Omental fat pad (tissue), 4 donors: ENCODE data around the gene RPL13A. TPM values are rescaled to one million over a fixed set of nuclear protein-coding genes. Genes with fewer than 3 reads are reported as not detected.

Experiments
- ATAC-seq: fragments of 150-250 bp; one replicate; pipeline ENCODE4 v1.9.1; 2016; ENCODE audit warnings: mild to moderate bottlenecking, moderate library complexity; ENCODE audit not compliant: low FRiP score
- DNase-seq: peaks from one replicate; pipeline ENCODE4 v3.0.0-alpha.2; 2019; ENCODE audit warnings: low spot score
- total RNA-seq, 4 donors: library from RNA; depleted of rRNA; stranded (reverse); fragments of >200 nt; gene quantifications; one replicate each; pipeline ENCODE4 v1.1.0, GENCODE V29; 2016
- TF ChIP-seq, protein P1 (sequence below), 3 donors: fragments of 450-650 bp; IDR thresholded peaks; one replicate each; pipeline ENCODE4 v1.5.1; 2016 to 2017; ENCODE audit warnings: antibody characterized with exemption in 3 of 3, mild to moderate bottlenecking in 3 of 3, moderate library complexity in 2 of 3

Gene RPL13A
- total RNA-seq, 4 donors from 2014 or later, result 2,551 to 3,862 (median 3,160) TPM

DNA sequence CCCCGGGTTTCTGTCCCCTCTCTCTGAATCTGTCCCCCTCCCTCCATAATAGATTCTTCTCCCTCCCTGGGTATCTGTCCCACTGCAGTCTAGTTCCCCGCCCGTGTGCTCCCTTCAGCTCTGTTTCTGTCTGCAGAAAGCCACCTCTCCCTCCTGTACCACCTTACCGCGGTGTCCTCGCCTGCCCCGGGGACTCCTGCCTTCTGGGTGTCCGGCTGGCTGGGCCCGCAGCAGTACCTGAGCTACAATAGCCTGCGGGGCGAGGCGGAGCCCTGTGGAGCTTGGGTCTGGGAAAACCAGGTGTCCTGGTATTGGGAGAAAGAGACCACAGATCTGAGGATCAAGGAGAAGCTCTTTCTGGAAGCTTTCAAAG, 26.3 kb downstream of the RPL13A start:
- ATAC-seq, result no peak
- no peak for DNase-seq
- TF ChIP-seq, protein P1, sequence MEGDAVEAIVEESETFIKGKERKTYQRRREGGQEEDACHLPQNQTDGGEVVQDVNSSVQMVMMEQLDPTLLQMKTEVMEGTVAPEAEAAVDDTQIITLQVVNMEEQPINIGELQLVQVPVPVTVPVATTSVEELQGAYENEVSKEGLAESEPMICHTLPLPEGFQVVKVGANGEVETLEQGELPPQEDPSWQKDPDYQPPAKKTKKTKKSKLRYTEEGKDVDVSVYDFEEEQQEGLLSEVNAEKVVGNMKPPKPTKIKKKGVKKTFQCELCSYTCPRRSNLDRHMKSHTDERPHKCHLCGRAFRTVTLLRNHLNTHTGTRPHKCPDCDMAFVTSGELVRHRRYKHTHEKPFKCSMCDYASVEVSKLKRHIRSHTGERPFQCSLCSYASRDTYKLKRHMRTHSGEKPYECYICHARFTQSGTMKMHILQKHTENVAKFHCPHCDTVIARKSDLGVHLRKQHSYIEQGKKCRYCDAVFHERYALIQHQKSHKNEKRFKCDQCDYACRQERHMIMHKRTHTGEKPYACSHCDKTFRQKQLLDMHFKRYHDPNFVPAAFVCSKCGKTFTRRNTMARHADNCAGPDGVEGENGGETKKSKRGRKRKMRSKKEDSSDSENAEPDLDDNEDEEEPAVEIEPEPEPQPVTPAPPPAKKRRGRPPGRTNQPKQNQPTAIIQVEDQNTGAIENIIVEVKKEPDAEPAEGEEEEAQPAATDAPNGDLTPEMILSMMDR (IDR thresholded peaks at IDR 0.05), result no peak

- no peak for ATAC-seq
Measured at GRCh38 chr19:49514151-49514550, 26.7 kb downstream of the RPL13A start.

DNA sequence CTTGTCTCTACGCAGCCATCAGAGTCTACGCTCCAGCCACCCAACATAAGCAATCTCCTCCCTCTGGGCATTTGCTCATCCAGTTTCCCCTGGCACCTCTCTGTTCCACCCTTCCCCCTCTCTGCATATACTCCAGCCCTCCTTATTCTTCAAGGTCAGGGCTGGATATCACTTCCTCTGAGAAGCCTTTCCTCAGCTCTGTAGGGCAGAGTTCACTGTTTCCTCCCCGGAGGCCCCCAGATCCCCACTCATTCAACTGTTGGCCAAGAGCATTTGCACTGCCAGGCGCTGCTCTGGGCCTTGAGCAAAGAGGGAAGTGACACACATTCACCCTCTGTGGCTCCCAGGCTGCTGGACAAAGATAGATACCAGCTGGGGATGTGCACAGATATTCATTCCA, 28.4 kb downstream of the RPL13A start:
- DNase-seq, result no peak

More at GRCh38 chr19:49514151-49514550, 26.7 kb downstream of the RPL13A start:
- DNase-seq, result no peak
- TF ChIP-seq, protein P1 (IDR thresholded peaks at IDR 0.05), result no peak

GRCh38 chr19:49518033-49518432, 30.6 kb downstream of the RPL13A start:
- TF ChIP-seq, protein P1 (IDR thresholded peaks at IDR 0.05), result no peak
- no peak for ATAC-seq
- no peak for DNase-seq

More for the DNA sequence above, 28.4 kb downstream of the RPL13A start:
- ATAC-seq, result peak; percentile 39
- TF ChIP-seq, protein P1 (IDR thresholded peaks at IDR 0.05), result no peak

- DNase-seq (no peak), ATAC-seq (no peak)
- TF ChIP-seq, protein P1 (IDR thresholded peaks at IDR 0.05), result no peak
Measured at GRCh38 chr19:49520705-49521319, 33.4 kb downstream of the RPL13A start.

DNA sequence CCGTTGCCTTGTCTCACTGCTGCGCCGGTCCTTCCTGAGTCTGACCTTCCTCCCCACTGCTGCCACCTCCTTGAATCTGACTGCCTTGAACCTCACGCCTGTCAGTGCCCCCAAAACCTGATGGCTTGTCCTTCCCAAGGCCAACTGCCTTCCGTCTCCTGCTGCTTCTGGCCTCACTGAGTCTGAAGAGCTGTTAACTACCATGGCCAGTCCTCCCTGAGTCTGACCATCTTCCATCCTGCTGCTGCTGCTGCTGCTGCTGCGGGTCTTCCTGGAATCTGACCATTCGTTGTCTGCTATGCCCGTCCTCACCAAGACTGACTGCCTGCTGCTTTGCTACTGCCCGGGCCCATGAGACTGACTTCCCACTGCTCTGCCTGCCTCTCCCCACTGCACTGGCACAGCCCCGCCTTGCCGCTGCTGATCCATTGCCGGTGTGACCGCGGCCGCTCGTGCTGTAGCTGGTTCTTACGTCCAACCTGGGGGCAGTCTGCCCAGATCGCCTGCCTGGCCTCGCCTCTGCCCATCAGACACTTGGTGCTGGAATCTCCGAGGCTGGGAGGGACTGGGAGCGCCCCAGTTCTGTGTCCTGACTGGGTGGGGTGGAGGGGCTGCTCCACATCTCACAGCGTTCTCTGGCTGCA, 37.5 kb downstream of the RPL13A start:
- no peak for ATAC-seq
- DNase-seq, result no peak
- TF ChIP-seq, protein P1 (IDR thresholded peaks at IDR 0.05), result no peak
